ENCODE measurements around the gene CCL23. TPM values are rescaled to one million over a fixed set of nuclear protein-coding genes. Genes with fewer than 3 reads are reported as not detected.

The CCL23 gene
- total RNA-seq, 2 experiments from 2014 or later = not detected

DNA sequence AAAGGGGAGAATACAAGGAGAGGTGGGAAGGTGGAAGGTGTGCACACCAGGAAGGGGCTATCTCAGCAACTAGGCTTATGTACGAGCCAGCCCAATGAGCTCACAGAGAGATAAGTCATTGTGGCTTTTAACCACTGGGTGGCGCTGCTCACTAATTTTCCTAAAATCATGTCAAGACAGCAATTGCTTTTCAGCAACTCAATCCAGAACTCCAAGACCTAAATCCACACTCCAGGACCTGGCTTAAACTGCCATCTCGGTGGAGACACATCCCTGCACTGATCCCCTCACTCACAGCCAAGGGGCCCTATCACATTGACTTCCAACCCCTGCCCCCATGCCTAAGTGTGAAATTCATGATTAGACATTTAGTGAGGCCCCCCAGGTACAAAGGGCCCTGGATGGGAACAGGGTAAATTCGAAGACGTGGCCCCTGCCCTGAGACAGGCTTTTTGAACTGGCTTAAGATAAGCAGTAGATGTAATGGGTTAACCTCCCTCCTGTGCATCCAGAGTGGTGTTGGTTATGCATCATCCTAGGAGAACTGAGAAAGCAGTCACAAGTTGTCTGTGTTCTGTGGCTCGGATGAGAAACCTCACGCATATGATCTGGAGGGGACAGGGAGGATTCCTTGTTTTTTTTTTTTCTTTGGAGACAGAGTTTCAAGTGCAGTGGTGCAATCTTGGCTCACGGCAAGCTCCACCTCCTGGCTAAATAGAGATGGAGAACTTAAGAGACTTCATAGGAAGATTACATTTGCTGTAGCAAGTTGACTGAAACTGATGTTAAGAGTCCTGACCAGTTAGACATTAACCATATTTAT lies 48.0 kb downstream of the CCL23 start:
- no peaks in the 10 kb centered on the region for H3K79me2 ChIP-seq (ENCODE audit: insufficient read depth, low read depth, low read length)
- no peak overlapping the region for H3K4me2 ChIP-seq (ENCODE audit: low read length)
- H4K20me1 ChIP-seq (ENCODE audit: insufficient read depth, low read length) = no peaks in the 10 kb centered on the region
- intact Hi-C loops (cut with micrococcal nuclease; ENCODE audit: unreplicated experiment) = loop anchor here (1.0 to 10.0 kb wide), 2 partner anchors 105 to 180 kb away; no protein-coding TSS in a partner anchor
- CTCF ChIA-PET (ENCODE audit: unreplicated experiment) = interaction anchor here (0.6 to 1.4 kb wide), 3 partner anchors 105 to 179 kb away, joined by 3 to 7 read pairs (median 4); no protein-coding TSS in a partner anchor
- no TSS peak for BruUV-seq (replicated peaks)
- H3K4me3 ChIP-seq (ENCODE audit: low read depth, low read length, poor library complexity, severe bottlenecking) = no peak overlapping the region
- peak; percentile 77 for DNase-seq (ENCODE audit: low spot score)
- no peak overlapping the region for H3K27ac ChIP-seq (ENCODE audit: low read depth, low read length, poor library complexity, severe bottlenecking)
- no peaks in the 10 kb centered on the region for H3K9me3 ChIP-seq (ENCODE audit: low read length)
- TF ChIP-seq, protein P1, sequence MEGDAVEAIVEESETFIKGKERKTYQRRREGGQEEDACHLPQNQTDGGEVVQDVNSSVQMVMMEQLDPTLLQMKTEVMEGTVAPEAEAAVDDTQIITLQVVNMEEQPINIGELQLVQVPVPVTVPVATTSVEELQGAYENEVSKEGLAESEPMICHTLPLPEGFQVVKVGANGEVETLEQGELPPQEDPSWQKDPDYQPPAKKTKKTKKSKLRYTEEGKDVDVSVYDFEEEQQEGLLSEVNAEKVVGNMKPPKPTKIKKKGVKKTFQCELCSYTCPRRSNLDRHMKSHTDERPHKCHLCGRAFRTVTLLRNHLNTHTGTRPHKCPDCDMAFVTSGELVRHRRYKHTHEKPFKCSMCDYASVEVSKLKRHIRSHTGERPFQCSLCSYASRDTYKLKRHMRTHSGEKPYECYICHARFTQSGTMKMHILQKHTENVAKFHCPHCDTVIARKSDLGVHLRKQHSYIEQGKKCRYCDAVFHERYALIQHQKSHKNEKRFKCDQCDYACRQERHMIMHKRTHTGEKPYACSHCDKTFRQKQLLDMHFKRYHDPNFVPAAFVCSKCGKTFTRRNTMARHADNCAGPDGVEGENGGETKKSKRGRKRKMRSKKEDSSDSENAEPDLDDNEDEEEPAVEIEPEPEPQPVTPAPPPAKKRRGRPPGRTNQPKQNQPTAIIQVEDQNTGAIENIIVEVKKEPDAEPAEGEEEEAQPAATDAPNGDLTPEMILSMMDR (conservative IDR thresholded peaks at IDR 0.05; ENCODE audit: low read length) = peak; percentile 94
- no peak for TF ChIP-seq EZH2phosphoT487 (IDR thresholded peaks at IDR 0.05; ENCODE audit: borderline replicate concordance, low read depth, low read length)
- H3K36me3 ChIP-seq (ENCODE audit: insufficient read depth, low read length) = no peaks in the 10 kb centered on the region
- no peaks in the 10 kb centered on the region for H3K9me2 ChIP-seq (ENCODE audit: insufficient read depth, low read length)
- H3K4me1 ChIP-seq (ENCODE audit: insufficient read depth, low read length, poor library complexity, severe bottlenecking) = no peaks in the 10 kb centered on the region
- POLR2A ChIA-PET = interaction anchor here (0.7 kb wide), 1 partner anchor 173 kb away, joined by 3 read pairs; no protein-coding TSS in a partner anchor
- no peak overlapping the region for H2AFZ ChIP-seq (ENCODE audit: low read length)

DNA sequence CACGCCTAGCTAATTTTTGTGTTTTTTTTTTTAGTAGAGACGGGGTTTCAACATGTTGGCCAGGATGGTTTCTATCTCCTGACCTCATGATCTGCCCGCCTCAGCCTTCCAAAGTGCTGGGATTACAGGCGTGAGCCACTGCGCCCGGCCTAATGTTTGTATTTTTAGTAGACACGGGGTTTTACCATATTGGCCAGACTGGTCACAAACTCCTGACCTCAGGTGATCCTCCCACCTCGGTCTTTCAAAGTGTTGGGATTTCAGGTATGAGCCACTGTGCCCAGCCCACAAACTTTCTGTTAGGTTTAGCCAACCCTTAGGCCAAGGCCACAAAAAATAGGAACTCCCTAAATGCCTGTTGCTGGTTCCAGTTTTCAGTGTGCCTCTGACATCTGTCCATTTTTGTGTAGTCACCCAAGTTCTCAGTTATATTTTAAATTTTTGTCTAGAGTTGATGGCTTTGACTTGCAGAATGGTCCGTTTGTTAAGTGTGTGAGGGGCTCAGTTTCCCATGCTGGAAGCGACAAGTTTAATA lies 49.2 kb downstream of the CCL23 start:
- POLR2A ChIA-PET = no interaction called here

More for the DNA sequence above, 49.2 kb downstream of the CCL23 start:
- no peaks in the 10 kb centered on the region for H3K9me3 ChIP-seq (ENCODE audit: low read length)
- BruUV-seq (replicated peaks) = no TSS peak
- H2AFZ ChIP-seq (ENCODE audit: low read length) = no peak overlapping the region
- no peaks in the 10 kb centered on the region for H3K36me3 ChIP-seq (ENCODE audit: insufficient read depth, low read length)
- H3K9me2 ChIP-seq (ENCODE audit: insufficient read depth, low read length) = no peaks in the 10 kb centered on the region
- CTCF ChIA-PET (ENCODE audit: unreplicated experiment) = interaction anchor here (1.4 kb wide), 1 partner anchor 181 kb away, joined by 7 read pairs; no protein-coding TSS in a partner anchor
- no peak overlapping the region for H3K4me3 ChIP-seq (ENCODE audit: low read depth, low read length, poor library complexity, severe bottlenecking)
- H3K79me2 ChIP-seq (ENCODE audit: insufficient read depth, low read depth, low read length) = no peaks in the 10 kb centered on the region
- H3K27ac ChIP-seq (ENCODE audit: low read depth, low read length, poor library complexity, severe bottlenecking) = no peak overlapping the region
- no peak for TF ChIP-seq EZH2phosphoT487 (IDR thresholded peaks at IDR 0.05; ENCODE audit: borderline replicate concordance, low read depth, low read length)
- TF ChIP-seq, protein P1 (conservative IDR thresholded peaks at IDR 0.05; ENCODE audit: low read length) = no peak
- intact Hi-C loops (cut with micrococcal nuclease; ENCODE audit: unreplicated experiment) = loop anchor here (1.0 kb wide), 1 partner anchor 181 kb away; no protein-coding TSS in a partner anchor
- no peak for DNase-seq (ENCODE audit: low spot score)
- no peak overlapping the region for H3K4me2 ChIP-seq (ENCODE audit: low read length)
- no peaks in the 10 kb centered on the region for H4K20me1 ChIP-seq (ENCODE audit: insufficient read depth, low read length)
- H3K4me1 ChIP-seq (ENCODE audit: insufficient read depth, low read length, poor library complexity, severe bottlenecking) = no peaks in the 10 kb centered on the region

Measured in OCI-LY7 (cell line).